Neutrophil (primary cell): ENCODE data around the gene ANTXR1.
"Not testable (repeated sequence)": the region's sequence is repeated elsewhere in the genome, so short reads cannot be mapped to it uniquely, and the experiment has no call there.

ENCODE experiments used
- H3K27ac ChIP-seq: fragments of 200-600 bp; sonication (generic); 2 replicates; pipeline ENCODE4 v1.5.1; 2016; ENCODE audit warnings: mild to moderate bottlenecking, moderate library complexity
- H3K27me3 ChIP-seq: fragments of 200-600 bp; sonication (generic); 2 replicates; pipeline ENCODE4 v1.6.0; 2016; ENCODE audit warnings: mild to moderate bottlenecking
- H3K36me3 ChIP-seq: fragments of 200-600 bp; sonication (generic); 2 replicates; pipeline ENCODE4 v1.5.1; 2017
- H3K4me1 ChIP-seq, 2 experiments: fragments of 200-600 bp in 1 of 2; sonication (generic) in 1 of 2; 1 replicate in 1 of 2; 2 replicates in 1 of 2; pipeline versions ENCODE4 v1.5.1 to v1.6.1; 2013 to 2016; ENCODE audit warnings: low read depth in 1 of 2, low read length in 1 of 2, mild to moderate bottlenecking in 1 of 2, moderate library complexity in 1 of 2; ENCODE audit not compliant: control insufficient read depth in 1 of 2, insufficient read depth in 1 of 2
- H3K4me3 ChIP-seq, 2 experiments: fragments of 200-600 bp in 1 of 2; sonication (generic) in 1 of 2; 1 replicate in 1 of 2; 2 replicates in 1 of 2; pipeline ENCODE4 v1.5.1; 2013 to 2016; ENCODE audit warnings: low read depth in 1 of 2, low read length in 1 of 2, mild to moderate bottlenecking in 1 of 2, moderate library complexity in 1 of 2
- H3K9me3 ChIP-seq: fragments of 200-600 bp; sonication (generic); 2 replicates; pipeline ENCODE4 v1.5.1; 2016
- TF ChIP-seq, protein P1 (sequence below): fragments of 200-600 bp; sonication (generic); IDR thresholded peaks from 2 replicates; pipeline ENCODE4 v1.5.1; 2016; ENCODE audit warnings: antibody characterized with exemption

The ANTXR1 gene

GRCh38 chr2:69224512-69224837, 211.5 kb downstream of the ANTXR1 start:
- H3K36me3 ChIP-seq, result no peaks in the 10 kb centered on the region
- H3K4me3 ChIP-seq, result no peak overlapping the region
- TF ChIP-seq, protein P1, sequence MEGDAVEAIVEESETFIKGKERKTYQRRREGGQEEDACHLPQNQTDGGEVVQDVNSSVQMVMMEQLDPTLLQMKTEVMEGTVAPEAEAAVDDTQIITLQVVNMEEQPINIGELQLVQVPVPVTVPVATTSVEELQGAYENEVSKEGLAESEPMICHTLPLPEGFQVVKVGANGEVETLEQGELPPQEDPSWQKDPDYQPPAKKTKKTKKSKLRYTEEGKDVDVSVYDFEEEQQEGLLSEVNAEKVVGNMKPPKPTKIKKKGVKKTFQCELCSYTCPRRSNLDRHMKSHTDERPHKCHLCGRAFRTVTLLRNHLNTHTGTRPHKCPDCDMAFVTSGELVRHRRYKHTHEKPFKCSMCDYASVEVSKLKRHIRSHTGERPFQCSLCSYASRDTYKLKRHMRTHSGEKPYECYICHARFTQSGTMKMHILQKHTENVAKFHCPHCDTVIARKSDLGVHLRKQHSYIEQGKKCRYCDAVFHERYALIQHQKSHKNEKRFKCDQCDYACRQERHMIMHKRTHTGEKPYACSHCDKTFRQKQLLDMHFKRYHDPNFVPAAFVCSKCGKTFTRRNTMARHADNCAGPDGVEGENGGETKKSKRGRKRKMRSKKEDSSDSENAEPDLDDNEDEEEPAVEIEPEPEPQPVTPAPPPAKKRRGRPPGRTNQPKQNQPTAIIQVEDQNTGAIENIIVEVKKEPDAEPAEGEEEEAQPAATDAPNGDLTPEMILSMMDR, result no peak
- no peak overlapping the region for H3K27ac ChIP-seq
- H3K4me1 ChIP-seq, result no peaks in the 10 kb centered on the region
- no peaks in the 10 kb centered on the region for H3K9me3 ChIP-seq
- H3K27me3 ChIP-seq, result no peaks in the 10 kb centered on the region

GRCh38 chr2:69225933-69226332, 213.0 kb downstream of the ANTXR1 start:
- TF ChIP-seq, protein P1, result no peak
- Histone ChIP-seq H3K27me3 (no peaks in the 10 kb centered on the region), H3K36me3 (no peaks in the 10 kb centered on the region), H3K9me3 (no peaks in the 10 kb centered on the region), H3K27ac (no peak overlapping the region), H3K4me3 (no peak overlapping the region), H3K4me1 (no peaks in the 10 kb centered on the region)

- Histone ChIP-seq H3K4me1 (no peaks in the 10 kb centered on the region), H3K4me3 (no peak overlapping the region)
Observed at GRCh38 chr2:69226903-69227302, 213.9 kb downstream of the ANTXR1 start.

GRCh38 chr2:69227716-69228115, 214.7 kb downstream of the ANTXR1 start:
- Histone ChIP-seq H3K36me3 (no peaks in the 10 kb centered on the region), H3K4me1 (no peaks in the 10 kb centered on the region), H3K4me3 (no peak overlapping the region), H3K27me3 (no peaks in the 10 kb centered on the region), H3K27ac (no peak overlapping the region), H3K9me3 (no peaks in the 10 kb centered on the region)
- TF ChIP-seq, protein P1, result no peak

More at GRCh38 chr2:69226903-69227302, 213.9 kb downstream of the ANTXR1 start:
- no peak overlapping the region for H3K27ac ChIP-seq
- TF ChIP-seq, protein P1, result no peak
- no peaks in the 10 kb centered on the region for H3K9me3 ChIP-seq
- H3K36me3 ChIP-seq, result no peaks in the 10 kb centered on the region
- H3K27me3 ChIP-seq, result no peaks in the 10 kb centered on the region

DNA sequence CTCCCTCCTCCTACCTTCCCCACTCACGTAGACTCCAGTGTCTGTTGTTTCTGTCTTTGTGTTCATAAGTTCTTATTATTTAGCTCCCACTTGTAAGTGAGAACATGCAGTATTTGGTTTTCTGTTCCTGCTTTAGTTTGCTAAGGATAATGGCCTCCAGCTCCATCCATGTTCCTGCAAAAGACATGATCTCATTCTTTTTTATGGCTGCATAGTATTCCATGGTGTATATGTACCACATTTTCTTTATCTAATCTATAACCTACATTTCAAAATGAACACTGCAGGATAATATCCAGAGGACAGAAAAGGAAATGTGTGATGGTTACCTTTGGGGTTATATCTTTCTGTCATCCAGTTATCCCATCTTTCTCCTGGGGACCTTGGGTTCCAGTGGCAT, 218.0 kb downstream of the ANTXR1 start:
- H3K27ac ChIP-seq, H3K36me3 ChIP-seq, H3K4me1 ChIP-seq, H3K9me3 ChIP-seq, H3K27me3 ChIP-seq, H3K4me3 ChIP-seq: not testable (repeated sequence)

DNA sequence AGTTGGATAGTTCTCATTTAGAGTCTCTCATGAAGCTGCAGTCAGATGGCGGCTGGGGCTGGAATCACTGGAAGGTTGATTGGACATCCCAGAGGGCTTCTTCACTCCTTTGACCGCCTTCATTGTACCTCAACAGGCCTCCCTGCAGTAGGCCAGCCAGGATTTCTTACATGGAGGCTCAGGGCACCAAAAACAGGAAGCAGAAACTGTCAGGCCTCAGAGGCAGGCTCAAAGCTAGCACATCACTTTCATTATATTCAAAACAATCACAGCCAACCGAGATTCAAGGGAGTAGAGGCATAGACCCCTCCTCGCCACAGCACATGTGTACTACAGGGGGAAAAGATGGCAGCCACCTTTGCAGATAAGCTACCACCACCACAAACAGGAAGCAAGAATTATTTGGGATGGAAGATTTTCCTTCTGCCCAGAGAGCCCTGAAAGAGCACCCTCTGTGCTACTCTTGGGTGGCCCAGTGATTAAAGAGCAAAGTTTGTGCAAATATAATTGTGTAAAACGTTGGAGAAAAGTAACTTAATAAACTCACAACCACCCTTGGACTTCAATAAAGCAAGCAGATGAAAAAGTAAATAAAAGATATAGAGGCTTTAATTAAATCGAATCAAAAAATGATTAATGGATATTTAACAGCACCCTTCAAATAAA, 218.8 kb downstream of the ANTXR1 start:
- no peaks in the 10 kb centered on the region for H3K9me3 ChIP-seq
- H3K4me1 ChIP-seq, result no peaks in the 10 kb centered on the region
- H3K27me3 ChIP-seq, result no peaks in the 10 kb centered on the region
- H3K36me3 ChIP-seq, result no peaks in the 10 kb centered on the region
- TF ChIP-seq, protein P1, result no peak
- H3K27ac ChIP-seq, result no peak overlapping the region
- no peak overlapping the region for H3K4me3 ChIP-seq

GRCh38 chr2:69235835-69236234, 222.9 kb downstream of the ANTXR1 start:
- not testable (repeated sequence) for H3K36me3 ChIP-seq, H3K27me3 ChIP-seq, H3K27ac ChIP-seq, H3K4me3 ChIP-seq, H3K4me1 ChIP-seq, H3K9me3 ChIP-seq
